A673 (cell line): Measurements from ENCODE around the gene COMMD6.

Experiments
- EZH2 ChIP-seq: fragments of 200-600 bp; sonication (generic); IDR thresholded peaks from 2 replicates; pipeline ENCODE4 v1.6.1; 2017; ENCODE audit warnings: borderline replicate concordance, low read depth, mild to moderate bottlenecking, mixed read lengths, antibody characterized with exemption, low read length; ENCODE audit not compliant: poor library complexity, severe bottlenecking
- TF ChIP-seq, protein P1 (sequence below): fragments of 300-800, 200-600 bp; sonication (generic); conservative IDR thresholded peaks from 2 replicates; pipeline ENCODE4 v1.5.1; 2017; ENCODE audit warnings: low read depth, mild to moderate bottlenecking, antibody characterized with exemption, low read length, moderate library complexity, mixed read lengths

GRCh38 chr13:75521956-75522355 lies 15.7 kb downstream of the COMMD6 start:
- TF ChIP-seq EZH2: no peak
- TF ChIP-seq, protein P1, sequence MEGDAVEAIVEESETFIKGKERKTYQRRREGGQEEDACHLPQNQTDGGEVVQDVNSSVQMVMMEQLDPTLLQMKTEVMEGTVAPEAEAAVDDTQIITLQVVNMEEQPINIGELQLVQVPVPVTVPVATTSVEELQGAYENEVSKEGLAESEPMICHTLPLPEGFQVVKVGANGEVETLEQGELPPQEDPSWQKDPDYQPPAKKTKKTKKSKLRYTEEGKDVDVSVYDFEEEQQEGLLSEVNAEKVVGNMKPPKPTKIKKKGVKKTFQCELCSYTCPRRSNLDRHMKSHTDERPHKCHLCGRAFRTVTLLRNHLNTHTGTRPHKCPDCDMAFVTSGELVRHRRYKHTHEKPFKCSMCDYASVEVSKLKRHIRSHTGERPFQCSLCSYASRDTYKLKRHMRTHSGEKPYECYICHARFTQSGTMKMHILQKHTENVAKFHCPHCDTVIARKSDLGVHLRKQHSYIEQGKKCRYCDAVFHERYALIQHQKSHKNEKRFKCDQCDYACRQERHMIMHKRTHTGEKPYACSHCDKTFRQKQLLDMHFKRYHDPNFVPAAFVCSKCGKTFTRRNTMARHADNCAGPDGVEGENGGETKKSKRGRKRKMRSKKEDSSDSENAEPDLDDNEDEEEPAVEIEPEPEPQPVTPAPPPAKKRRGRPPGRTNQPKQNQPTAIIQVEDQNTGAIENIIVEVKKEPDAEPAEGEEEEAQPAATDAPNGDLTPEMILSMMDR: no peak
